GM11168 (cell line): ENCODE results near the gene PDE2A.

Experiments used
- in situ Hi-C: fragments of 300-500 bp; cut with MboI; formaldehyde crosslinking; loops from one replicate; pipeline ENCODE4 v1.12.0; 2022; ENCODE audit warnings: low sequenced_read_pairs; ENCODE audit not compliant: unreplicated experiment

Gene PDE2A

GRCh38 chr11:72598466-72598865 lies 75.8 kb downstream of the PDE2A start:
- in situ Hi-C loops: no loop called here

DNA sequence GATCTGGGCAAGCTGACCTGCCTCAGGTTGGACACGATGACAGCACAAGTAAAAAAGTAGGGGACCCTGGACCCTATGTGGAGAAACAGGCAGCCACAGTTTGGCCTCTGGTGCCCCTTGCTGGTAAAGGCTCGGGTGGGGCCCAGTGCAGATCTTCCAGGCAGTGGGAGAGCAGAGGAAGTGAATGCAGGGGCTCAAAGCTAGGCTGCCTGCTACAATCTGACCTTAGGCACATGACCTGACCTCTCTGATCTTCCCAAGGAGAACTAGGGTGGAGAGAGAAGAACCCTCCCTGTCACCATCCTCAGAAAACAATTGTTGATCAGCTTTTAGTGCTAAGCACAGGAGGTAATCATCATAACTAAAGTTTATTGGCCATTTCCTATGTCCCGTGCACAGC lies 76.5 kb downstream of the PDE2A start:
- in situ Hi-C loops: no loop called here

DNA sequence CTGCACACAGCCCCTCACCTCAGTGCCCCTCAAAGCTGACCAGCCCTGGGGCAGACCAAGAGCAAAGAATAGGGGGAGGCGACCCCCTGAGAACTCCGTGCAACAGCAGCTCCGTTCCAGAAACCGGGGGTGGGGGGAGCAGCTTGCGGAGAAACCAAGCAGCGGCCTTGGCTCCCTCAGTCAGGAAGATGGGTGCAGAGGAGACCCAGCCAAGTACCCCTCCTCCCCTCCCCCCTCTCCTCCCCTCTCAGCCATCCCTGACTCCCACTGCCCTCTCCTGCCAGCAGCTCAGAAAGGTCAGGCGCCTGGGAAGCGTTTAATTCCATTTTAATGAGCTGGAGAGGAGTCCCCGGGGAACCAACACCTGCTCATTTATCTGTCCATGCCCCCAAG lies 78.9 kb downstream of the PDE2A start:
- in situ Hi-C loops: no loop called here

DNA sequence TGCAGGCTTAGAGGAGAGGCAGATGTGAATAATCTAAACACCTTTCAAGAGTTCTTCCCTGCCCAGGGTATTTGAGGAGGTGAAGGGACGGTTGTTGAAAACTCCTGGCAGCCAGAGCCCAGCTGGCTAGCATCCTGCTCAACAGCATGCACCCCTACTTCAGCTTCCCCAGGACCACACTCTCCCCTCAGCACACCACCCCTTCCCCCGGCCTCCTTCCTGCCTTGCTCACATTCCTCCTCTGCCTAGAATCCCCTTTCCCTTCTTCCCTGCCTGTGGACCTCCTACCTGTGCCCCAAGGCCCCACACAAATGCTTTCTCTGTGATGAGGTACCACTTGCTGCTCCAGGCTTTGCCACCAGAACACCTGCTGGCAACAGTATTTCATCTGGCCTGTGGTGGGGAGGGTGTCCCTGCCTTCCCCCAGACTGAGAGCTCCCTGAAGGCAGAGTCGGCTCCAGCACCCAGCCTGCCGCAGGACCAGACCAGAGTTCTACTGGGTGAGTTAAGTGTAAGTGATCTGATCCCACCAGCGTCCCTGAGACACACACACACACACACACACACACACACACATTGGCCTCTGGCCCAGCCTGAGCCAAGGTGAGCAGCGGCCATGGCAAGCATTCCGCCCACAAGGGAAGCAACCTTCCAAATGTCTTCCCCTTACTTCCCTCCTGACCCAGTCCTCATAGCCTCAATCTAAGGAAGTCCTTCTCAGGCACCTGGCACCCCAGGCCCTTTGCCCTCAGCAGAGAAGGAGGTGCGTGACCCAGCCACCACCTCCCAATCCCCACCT lies 79.5 kb downstream of the PDE2A start:
- in situ Hi-C loops: no loop called here

GRCh38 chr11:72592698-72593495 lies 81.3 kb downstream of the PDE2A start:
- in situ Hi-C loops: no loop called here

GRCh38 chr11:72591785-72592502 lies 82.3 kb downstream of the PDE2A start:
- in situ Hi-C loops: no loop called here

GRCh38 chr11:72591023-72591422 lies 83.2 kb downstream of the PDE2A start:
- in situ Hi-C loops: no loop called here

- in situ Hi-C loops: no loop called here
Measured at GRCh38 chr11:72589802-72590761, 84.1 kb downstream of the PDE2A start.

DNA sequence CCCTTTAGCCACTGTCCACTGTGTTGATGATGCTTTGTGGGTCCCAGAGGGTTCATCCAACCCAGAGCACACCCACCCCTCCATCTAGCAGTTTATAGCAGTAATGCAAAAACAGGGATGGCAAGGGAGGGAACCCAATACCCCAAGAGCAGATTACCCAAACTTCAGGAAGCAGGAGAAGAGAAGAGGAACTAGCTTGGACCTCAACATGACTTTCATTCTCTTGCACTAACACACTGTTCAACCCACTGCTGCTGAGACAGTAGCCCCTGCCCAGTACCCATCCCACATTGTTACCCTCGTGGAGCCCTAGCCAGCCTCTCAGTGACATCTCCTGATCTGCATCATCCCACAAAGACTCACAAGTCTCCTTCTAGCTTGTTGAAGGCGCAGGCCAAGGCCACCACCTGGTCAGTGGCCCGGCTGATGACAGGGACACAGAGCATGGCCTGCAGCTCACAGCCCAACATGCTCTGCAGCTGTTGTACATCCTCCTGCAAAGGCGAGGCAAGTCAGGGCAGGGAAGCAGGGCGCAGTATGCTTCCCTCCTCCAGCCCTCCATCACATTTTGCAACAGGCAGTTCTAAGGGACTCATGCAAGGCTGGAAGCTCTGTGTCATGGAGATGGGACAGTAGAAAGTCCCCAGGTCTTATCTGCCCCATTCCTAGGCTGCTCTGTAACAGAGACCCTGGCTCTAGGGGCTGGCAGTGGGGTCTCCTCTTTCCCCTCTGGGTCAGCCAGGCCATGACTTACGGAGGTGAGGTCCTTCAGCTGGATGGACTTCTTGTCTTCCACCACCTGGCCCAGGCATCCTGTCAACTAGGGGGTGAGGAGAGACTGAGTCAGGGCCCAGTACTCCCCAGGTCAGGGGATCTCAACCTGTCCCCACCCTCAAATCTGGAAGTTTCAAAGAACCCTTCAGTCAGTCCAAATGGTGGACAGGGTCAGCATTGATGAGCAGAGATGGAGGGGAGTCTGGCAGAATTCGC lies 85.5 kb downstream of the PDE2A start:
- in situ Hi-C loops: no loop called here

- in situ Hi-C loops: no loop called here
Measured at GRCh38 chr11:72587696-72588095, 86.5 kb downstream of the PDE2A start.

DNA sequence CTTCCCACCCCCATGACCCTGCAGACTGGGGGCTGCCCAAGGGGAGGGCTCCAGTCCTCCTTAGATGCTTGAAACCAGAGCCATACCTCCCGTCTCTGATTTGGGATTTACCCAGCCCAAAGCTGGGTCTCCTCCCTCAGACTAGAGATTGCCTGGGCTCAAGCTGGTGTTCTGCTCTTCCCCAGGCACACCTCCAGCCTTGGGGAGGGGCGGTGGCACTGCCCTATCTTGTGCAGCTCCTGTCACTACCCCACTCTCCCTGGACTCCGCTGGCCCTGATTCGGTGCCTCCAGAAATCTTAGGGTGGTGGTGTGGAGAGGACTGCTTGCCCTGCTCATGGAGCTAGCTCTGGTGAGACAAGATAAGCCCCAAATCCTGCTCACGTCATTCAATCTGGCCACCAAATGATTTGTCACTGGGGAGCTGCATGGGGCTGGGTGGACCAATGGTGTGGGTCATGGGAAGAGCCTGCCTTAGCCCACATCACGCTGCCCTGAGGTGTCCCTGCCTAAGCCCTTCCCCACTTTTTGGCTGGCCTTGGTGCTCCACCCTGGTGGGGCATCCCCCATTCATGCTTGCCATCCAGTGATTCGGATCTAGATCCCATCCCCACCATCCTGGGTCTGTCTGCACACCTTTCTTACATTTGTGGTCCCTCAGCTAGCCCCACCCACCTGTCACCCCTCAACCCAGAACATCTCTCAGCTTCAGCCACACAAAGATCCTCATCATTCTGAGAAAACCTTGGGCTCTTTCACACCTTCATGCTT lies 87.7 kb downstream of the PDE2A start:
- in situ Hi-C loops: no loop called here

DNA sequence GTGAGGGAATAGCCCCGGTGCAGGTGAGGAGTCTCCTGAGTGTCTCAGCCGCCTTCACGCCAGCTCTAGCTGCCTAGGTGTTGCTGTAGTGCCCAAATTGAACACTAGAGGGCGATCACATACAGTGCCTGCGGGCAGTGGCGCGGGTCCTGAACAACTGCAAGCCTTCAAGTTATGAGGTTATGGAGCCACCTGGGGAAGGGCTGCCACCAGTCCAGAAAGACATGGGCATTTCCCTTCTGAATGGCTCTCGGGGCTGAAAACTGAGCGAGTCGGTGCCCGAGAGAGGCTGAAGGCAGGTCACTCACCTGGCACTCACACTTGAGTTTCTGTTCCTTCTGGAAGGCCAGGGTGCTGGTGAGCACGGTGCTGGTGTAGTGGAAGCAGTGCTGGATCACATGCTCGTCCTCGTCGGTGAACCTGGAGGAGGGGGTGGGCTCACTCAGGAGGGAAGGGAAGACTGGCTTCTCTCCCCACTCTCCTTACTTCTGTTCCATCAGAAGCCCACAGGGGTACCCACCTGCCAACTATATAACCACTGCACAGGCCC lies 88.4 kb downstream of the PDE2A start:
- in situ Hi-C loops: no loop called here

GRCh38 chr11:72584939-72585597 lies 89.2 kb downstream of the PDE2A start:
- in situ Hi-C loops: loop anchor here (5.0 kb wide), 1 partner anchor 62 kb away; no protein-coding TSS in a partner anchor

DNA sequence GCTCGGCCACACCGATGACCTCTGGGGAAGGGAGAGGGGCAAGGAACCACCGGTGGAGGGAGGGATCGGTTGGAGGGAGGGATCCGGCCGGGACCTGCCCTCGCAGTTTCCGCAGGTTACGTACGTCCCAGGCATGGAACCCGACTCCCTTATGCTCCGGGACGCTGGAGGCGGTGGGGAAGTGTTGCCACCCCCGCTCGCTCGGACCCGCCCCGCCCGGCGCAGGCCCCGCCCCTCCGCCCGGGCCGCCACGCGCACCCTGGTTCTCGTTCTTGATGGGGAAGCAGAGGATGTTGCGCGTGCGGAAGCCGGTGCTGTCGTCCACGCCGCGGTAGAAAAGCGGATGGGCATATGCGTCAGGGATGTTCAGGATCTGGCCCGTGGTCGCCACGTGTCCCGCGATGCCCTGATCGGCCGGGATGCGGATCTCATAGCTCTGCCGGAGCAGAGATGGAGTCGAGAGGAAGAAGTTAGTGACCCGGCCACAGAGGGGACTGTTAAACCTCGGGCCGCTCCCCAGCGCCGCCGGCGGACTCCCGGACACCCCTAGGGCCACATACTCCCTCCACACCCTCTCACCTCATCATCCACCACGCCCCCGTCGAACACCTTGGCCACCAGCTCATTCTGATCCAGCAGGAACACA lies 89.8 kb downstream of the PDE2A start:
- in situ Hi-C loops: loop anchor here (5.0 kb wide), 1 partner anchor 63 kb away; no protein-coding TSS in a partner anchor

GRCh38 chr11:72583616-72584292 lies 90.5 kb downstream of the PDE2A start:
- in situ Hi-C loops: loop anchor here (5.0 kb wide), 1 partner anchor 64 kb away; no protein-coding TSS in a partner anchor

- in situ Hi-C loops: loop anchor here (5.0 kb wide), 1 partner anchor 64 kb away; no protein-coding TSS in a partner anchor
Measured at GRCh38 chr11:72583177-72583553, 91.1 kb downstream of the PDE2A start.
